GM18507 (cell line): ENCODE data around the gene RAD54L2.
"Not testable (repeated sequence)": the region's sequence is repeated elsewhere in the genome, so short reads cannot be mapped to it uniquely, and the experiment has no call there.

Source experiments
- DNase-seq: peaks from one replicate; pipeline ENCODE4 v3.0.0; 2011; ENCODE audit warnings: low read depth; ENCODE audit not compliant: insufficient read length; ENCODE audit errors: extremely low spot score
- FAIRE-seq: peaks from 2 replicates; lab custom pipeline; 2011; peaks lifted over from hg19 to GRCh38; lab: Jason Lieb, UNC

The RAD54L2 gene

GRCh38 chr3:51539291-51539941, 897 bp downstream of the RAD54L2 start:
- peak; percentile 71 for FAIRE-seq
- DNase-seq = no peak

GRCh38 chr3:51542596-51542995, 4.1 kb downstream of the RAD54L2 start:
- not testable (repeated sequence) for FAIRE-seq, DNase-seq

GRCh38 chr3:51544011-51544775, 5.7 kb downstream of the RAD54L2 start:
- DNase-seq (no peak), FAIRE-seq (no peak)

GRCh38 chr3:51547274-51547673, 8.8 kb downstream of the RAD54L2 start:
- no peak for DNase-seq
- no peak for FAIRE-seq

- FAIRE-seq = no peak
- DNase-seq = no peak
Observed at GRCh38 chr3:51549311-51549710, 10.8 kb downstream of the RAD54L2 start.

- no peak for FAIRE-seq
- no peak for DNase-seq
Observed at GRCh38 chr3:51550080-51550819, 11.7 kb downstream of the RAD54L2 start.

- no peak for DNase-seq
- FAIRE-seq = no peak
Observed at GRCh38 chr3:51557993-51558392, 19.5 kb downstream of the RAD54L2 start.

- DNase-seq = no peak
- no peak for FAIRE-seq
Observed at GRCh38 chr3:51559411-51559888, 20.9 kb downstream of the RAD54L2 start.

- FAIRE-seq = no peak
- DNase-seq = no peak
Observed at GRCh38 chr3:51559961-51560360, 21.4 kb downstream of the RAD54L2 start.

GRCh38 chr3:51562403-51562802, 23.9 kb downstream of the RAD54L2 start:
- not testable (repeated sequence) for DNase-seq, FAIRE-seq

- no peak for DNase-seq
- FAIRE-seq = no peak
Observed at GRCh38 chr3:51568036-51568435, 29.5 kb downstream of the RAD54L2 start.

- DNase-seq = no peak
- no peak for FAIRE-seq
Observed at GRCh38 chr3:51568996-51569395, 30.5 kb downstream of the RAD54L2 start.

GRCh38 chr3:51578238-51578637, 39.7 kb downstream of the RAD54L2 start:
- DNase-seq (no peak), FAIRE-seq (no peak)

- FAIRE-seq (no peak), DNase-seq (no peak)
Observed at GRCh38 chr3:51580418-51580817, 41.9 kb downstream of the RAD54L2 start.

GRCh38 chr3:51581524-51581923, 43.0 kb downstream of the RAD54L2 start:
- DNase-seq = no peak
- no peak for FAIRE-seq

GRCh38 chr3:51585197-51585596, 46.7 kb downstream of the RAD54L2 start:
- no peak for FAIRE-seq
- DNase-seq = no peak

GRCh38 chr3:51585871-51586270, 47.4 kb downstream of the RAD54L2 start:
- no peak for DNase-seq
- no peak for FAIRE-seq
